SW 1271 (cell line): ENCODE measurements around the gene GFI1B.

Source experiments
- DNase-seq, 2 experiments: peaks; one replicate each; lab custom pipeline; 2025; lab: John Stamatoyannopoulos, UW

GFI1B gene

GRCh38 chr9:133009906-133010582, 31.6 kb downstream of the GFI1B start:
- no peak for DNase-seq

- no peak for DNase-seq
Measured at GRCh38 chr9:133014696-133015095, 36.2 kb downstream of the GFI1B start.

GRCh38 chr9:133023117-133023890, 44.8 kb downstream of the GFI1B start:
- DNase-seq = no peak

- no peak for DNase-seq
Measured at GRCh38 chr9:133026426-133026825, 47.9 kb downstream of the GFI1B start.

DNA sequence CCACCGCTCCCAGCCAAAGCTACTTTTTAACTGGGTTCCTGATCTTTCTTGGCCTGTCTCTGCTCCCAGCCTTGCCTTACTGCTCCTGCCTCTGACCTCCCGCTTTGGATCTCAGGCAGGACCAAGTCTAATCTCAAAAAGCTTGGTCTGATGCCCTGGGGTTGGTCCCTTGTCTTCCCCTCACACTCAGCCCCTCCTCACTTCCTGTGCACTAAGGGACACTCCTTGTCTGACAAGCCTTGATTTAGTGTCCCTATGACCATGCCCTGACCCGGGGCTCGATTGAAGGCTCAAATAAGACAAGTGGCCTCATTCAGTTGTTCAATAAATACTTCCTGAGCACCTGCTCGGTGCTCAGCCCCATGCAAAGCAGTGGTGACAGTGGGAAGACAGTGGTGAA, 48.6 kb downstream of the GFI1B start:
- no peak for DNase-seq

DNA sequence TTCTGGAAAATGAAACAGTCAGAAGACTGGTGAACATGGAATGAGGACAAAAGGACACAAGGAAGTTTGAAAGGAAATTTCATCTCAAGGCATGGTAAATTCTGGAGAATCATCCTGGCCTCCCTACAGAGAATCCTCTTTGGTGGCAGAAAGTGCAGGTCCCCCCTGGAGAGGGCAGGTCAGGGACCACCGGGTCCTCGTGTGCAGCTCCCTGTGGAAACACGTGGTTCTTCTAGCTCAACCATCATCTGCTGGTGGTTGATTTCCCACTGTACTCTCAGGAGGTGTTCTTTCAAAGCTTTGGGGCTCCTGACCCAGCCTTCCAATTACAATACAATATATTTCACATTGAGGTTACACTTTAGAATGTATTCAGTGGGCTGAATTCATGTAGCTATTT, 49.7 kb downstream of the GFI1B start:
- DNase-seq = no peak

DNA sequence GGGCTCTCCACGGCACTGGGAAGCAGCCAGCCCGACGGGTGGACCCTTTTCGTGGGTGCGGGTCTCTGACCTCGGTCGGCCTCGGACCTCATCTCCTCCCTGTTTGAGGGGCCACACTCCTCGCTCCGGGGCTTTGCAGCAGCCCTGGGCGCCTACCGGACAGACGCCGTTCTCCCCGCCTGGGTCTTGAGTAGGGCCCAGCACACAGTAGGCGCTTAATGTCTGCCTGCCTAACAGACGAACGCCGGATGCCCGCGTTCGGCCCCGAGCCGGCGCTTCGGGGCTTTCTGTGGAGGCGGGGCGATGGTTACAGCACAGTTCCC, 51.5 kb downstream of the GFI1B start:
- no peak for DNase-seq

DNA sequence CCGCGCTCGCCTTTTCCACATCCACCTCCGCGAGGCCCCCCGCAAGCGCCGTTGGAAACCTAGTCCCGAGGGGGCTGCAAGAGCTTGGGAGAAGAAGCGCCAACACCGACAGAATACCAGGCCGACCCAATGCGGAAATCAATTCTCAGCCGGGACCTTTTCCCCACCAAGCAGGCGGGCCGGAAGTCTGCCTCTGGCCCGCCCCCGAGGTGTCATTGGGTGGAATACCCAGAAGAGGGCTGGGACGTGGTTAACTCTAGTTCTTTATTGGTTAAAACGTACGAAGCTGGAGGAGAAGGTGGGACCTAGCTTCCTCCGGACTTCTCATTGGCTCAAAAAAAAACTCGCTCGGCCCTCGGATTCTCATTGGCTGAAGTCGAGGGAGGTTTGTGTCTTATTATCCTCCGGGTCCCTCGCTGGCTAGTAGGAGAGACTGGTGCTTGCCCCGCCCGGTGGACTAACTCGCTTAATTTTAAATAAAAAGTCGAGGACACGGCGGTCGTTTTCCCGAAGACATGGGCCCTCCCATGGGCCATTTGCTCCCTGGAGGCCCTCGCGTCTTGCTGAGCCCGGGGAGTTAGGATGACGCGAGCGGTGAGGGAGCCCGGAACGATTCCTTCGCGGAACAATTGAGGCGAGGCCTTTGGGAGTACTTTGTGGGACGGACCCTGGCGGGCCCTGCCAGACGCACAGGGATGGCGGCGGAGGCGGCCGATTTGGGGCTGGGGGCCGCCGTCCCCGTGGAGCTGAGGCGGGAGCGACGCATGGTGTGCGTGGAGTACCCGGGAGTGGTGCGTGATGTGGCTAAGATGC, 52.0 kb downstream of the GFI1B start, which contains the start of gene GTF3C5:
Gene GTF3C5 (plus strand): TSS at position 681 of the 813 bp plus-strand sequence. CDS start 15 bp downstream, at position 696.
- peak; percentile 99 to 100 for DNase-seq

- no peak for DNase-seq
Measured at GRCh38 chr9:133031130-133031422, 52.6 kb downstream of the GFI1B start.

DNA sequence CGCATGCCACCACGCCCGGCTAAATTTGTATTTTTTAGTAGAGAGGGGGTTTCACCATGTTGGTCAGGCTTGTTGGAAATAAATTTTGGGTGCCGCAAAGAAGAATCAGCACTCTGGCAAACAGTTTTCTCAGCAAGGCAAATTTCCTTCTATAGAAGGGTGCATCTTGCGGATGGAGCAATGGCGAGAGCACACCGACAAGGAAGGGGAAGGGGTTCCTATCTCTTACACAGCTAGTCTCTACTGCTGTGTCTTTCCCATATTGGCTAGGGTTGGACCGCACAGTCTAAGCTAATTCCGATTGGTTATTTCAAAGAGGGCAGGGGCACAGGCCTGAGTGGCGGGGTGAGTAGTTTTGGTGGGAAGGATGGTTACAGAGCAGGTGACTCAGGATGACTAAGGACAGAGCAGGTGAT, 53.0 kb downstream of the GFI1B start:
- DNase-seq = no peak

DNA sequence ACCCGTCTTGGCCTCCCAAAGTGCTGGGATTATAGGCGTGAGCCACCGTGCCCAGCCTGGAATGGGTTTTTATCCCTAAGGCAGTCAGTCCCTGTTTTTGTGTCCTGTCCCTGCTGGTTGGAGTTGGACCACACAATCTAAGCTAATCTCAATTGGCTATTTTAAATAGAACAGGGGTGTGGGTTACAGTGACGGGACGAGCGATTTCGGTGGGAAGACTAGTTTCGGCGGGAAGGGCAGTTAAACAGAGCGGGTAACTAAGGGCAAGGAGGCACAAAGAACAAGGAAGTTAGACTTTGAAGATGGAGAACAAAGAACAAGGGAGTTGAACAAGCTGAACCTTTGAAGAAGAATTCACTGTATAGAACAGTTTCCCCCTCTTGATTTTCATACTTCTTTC, 53.7 kb downstream of the GFI1B start:
- no peak for DNase-seq

DNA sequence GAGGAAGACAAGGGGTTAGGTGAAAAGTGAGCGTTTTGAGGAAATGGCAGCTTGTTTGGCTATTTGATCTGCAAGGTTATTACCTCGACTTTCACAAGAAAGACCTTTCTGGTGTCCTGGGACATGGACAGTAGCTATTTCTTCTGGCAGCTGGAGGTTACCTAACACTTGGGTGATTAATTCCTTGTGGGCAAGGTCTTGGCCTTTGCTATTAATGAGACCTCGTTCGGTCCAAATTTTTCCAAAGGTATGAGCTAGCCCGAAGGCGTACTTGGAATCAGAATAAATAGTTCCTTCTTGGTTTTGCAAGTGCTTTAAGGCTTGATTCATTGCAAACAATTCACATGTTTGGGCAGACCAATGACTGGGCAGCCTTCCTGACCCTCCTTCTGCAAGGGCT, 57.2 kb downstream of the GFI1B start:
- DNase-seq = no peak

DNA sequence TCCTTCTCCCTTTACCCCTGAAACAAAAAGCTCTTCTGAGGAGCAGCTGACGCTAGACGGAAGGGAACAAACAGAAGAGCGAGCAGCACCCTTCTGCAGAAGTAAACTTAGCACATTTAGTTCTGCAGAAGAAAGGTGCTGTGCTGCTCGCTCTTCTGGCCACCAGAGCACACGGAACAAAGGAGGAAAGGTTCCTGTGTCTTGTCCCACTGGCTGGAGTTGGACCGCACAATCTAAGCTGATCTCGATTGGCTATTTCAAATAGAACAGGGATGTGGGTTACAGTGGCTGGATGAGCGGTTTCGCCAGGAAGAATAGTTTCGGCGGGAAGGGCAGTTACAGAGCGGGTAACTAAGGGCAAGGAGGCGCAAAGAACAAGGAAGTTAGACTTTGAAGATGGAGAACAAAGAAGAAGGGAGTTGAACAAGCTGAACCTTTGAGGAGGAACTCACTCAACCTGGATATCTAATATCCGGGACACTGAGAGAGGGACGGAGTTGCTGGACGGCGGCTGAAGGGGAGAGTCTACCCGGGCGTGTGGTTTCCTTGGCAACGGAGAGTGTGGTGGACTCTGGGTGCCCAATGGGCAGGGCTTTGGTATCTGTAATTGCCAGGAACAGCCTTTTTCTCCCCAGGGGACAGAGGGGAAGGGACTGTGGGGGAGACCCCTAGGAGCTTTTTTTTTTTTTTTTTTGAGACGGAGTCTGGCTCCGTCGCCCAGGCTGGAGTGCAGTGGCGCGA, 59.5 kb downstream of the GFI1B start:
- DNase-seq = no peak

DNA sequence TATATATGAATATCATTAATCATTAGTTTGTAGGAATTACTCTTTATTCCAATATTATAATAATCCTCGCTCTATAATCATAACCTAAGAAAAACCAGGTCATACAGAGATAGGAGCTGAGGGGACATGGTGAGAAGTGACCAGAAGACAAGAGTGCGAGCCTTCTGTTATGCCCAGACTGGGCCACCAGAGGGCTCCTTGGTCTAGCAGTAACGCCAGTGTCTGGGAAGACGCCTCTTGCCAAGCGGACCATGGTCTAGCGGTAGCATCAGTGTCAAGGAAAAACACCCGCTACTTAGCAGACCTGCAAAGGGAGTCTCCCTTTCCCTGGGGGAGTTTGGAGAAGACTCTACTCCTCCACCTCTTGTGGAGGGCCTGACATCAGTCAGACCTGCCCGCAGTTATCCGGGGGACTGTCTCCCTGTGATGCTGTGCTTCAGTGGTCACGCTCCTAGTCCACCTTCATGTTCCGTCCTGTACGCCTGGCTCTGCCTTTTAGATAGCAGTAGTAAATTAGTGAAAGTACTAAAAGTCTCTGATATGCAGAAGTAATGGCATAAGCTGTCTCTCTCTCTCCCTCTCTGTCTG, 62.5 kb downstream of the GFI1B start:
- DNase-seq = peak in 1 of 2 experiments; percentile 25
